GM12878 (cell line): ENCODE measurements around the gene SNW1.

ENCODE experiments used
- CBFB ChIP-seq: IDR thresholded peaks from 2 replicates; pipeline ENCODE4 v1.6.1; 2016; ENCODE audit warnings: antibody characterized with exemption, low read depth
- CHD2 ChIP-seq: IDR thresholded peaks from 2 replicates; pipeline ENCODE4 v1.6.1; 2011; ENCODE audit warnings: low read depth, low read length, improper control_type of control experiment, borderline replicate concordance
- GATAD2B ChIP-seq: fragments of 450-650 bp; conservative IDR thresholded peaks from 2 replicates; pipeline ENCODE4 v1.6.1; 2017; ENCODE audit warnings: low read depth, mild to moderate bottlenecking, moderate library complexity
- TF ChIP-seq, protein P1 (sequence below), 3 experiments: IDR thresholded peaks in 2 of 3; conservative IDR thresholded peaks in 1 of 3; 2 replicates each; pipeline ENCODE4 v1.5.1; 2011; ENCODE audit warnings: low read depth in 3 of 3, low read length in 3 of 3, mild to moderate bottlenecking in 3 of 3, control low read depth in 2 of 3, moderate library complexity in 2 of 3, inconsistent platforms in 1 of 3, mixed read lengths in 1 of 3; ENCODE audit not compliant: control insufficient read depth in 2 of 3, insufficient read depth in 1 of 3; ENCODE audit errors: extremely low read depth in 1 of 3
- TF ChIP-seq, protein P2 (sequence below): IDR thresholded peaks from 2 replicates; pipeline ENCODE4 v1.6.1; 2012; ENCODE audit warnings: improper control_type of control experiment, low read depth, low read length; ENCODE audit not compliant: insufficient replicate concordance
- TF ChIP-seq, protein P3 (sequence below): IDR thresholded peaks from 2 replicates; pipeline ENCODE4 v1.6.1; 2012; ENCODE audit warnings: low read depth, low read length, improper control_type of control experiment

DNA sequence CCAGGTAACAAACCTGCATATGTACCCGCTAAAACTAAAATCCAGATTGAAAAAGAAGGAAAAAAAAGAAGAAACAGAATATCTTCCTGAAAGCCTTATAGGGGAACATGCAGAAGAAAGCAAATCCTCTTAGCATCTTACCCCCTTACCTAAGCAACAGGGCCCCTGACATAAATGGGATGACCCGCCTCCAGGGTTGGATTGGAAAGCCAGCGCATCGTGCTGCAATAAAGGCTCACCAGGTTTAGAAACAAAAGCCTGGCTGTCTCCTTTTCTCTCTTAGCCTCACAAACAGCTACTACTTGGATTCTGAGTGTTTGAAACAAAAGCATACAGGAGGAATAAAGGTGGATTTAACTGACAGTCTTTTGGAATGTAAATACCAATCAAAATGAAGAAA, 25.2 kb upstream of the SNW1 start:
- TF ChIP-seq, protein P1, sequence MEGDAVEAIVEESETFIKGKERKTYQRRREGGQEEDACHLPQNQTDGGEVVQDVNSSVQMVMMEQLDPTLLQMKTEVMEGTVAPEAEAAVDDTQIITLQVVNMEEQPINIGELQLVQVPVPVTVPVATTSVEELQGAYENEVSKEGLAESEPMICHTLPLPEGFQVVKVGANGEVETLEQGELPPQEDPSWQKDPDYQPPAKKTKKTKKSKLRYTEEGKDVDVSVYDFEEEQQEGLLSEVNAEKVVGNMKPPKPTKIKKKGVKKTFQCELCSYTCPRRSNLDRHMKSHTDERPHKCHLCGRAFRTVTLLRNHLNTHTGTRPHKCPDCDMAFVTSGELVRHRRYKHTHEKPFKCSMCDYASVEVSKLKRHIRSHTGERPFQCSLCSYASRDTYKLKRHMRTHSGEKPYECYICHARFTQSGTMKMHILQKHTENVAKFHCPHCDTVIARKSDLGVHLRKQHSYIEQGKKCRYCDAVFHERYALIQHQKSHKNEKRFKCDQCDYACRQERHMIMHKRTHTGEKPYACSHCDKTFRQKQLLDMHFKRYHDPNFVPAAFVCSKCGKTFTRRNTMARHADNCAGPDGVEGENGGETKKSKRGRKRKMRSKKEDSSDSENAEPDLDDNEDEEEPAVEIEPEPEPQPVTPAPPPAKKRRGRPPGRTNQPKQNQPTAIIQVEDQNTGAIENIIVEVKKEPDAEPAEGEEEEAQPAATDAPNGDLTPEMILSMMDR (IDR thresholded peaks at IDR 0.05 in 2 of 3, conservative IDR thresholded peaks at IDR 0.05 in 1 of 3; ENCODE audit: control insufficient read depth in 2 of 3, extremely low read depth in 1 of 3, insufficient read depth in 1 of 3, low read depth in 3 of 3, low read length in 3 of 3) = no peak
- TF ChIP-seq, protein P2, sequence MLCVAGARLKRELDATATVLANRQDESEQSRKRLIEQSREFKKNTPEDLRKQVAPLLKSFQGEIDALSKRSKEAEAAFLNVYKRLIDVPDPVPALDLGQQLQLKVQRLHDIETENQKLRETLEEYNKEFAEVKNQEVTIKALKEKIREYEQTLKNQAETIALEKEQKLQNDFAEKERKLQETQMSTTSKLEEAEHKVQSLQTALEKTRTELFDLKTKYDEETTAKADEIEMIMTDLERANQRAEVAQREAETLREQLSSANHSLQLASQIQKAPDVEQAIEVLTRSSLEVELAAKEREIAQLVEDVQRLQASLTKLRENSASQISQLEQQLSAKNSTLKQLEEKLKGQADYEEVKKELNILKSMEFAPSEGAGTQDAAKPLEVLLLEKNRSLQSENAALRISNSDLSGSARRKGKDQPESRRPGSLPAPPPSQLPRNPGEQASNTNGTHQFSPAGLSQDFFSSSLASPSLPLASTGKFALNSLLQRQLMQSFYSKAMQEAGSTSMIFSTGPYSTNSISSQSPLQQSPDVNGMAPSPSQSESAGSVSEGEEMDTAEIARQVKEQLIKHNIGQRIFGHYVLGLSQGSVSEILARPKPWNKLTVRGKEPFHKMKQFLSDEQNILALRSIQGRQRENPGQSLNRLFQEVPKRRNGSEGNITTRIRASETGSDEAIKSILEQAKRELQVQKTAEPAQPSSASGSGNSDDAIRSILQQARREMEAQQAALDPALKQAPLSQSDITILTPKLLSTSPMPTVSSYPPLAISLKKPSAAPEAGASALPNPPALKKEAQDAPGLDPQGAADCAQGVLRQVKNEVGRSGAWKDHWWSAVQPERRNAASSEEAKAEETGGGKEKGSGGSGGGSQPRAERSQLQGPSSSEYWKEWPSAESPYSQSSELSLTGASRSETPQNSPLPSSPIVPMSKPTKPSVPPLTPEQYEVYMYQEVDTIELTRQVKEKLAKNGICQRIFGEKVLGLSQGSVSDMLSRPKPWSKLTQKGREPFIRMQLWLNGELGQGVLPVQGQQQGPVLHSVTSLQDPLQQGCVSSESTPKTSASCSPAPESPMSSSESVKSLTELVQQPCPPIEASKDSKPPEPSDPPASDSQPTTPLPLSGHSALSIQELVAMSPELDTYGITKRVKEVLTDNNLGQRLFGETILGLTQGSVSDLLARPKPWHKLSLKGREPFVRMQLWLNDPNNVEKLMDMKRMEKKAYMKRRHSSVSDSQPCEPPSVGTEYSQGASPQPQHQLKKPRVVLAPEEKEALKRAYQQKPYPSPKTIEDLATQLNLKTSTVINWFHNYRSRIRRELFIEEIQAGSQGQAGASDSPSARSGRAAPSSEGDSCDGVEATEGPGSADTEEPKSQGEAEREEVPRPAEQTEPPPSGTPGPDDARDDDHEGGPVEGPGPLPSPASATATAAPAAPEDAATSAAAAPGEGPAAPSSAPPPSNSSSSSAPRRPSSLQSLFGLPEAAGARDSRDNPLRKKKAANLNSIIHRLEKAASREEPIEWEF = no peak
- no peak for TF ChIP-seq CBFB
- TF ChIP-seq CHD2 = no peak
- TF ChIP-seq, protein P3, sequence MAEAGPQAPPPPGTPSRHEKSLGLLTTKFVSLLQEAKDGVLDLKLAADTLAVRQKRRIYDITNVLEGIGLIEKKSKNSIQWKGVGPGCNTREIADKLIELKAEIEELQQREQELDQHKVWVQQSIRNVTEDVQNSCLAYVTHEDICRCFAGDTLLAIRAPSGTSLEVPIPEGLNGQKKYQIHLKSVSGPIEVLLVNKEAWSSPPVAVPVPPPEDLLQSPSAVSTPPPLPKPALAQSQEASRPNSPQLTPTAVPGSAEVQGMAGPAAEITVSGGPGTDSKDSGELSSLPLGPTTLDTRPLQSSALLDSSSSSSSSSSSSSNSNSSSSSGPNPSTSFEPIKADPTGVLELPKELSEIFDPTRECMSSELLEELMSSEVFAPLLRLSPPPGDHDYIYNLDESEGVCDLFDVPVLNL = no peak
- no peak for TF ChIP-seq GATAD2B
